ENCODE data around the gene SGPP2.
"Not testable (repeated sequence)": the region's sequence is repeated elsewhere in the genome, so short reads cannot be mapped to it uniquely, and the experiment has no call there.

Gene SGPP2

GRCh38 chr2:222584589-222584988 lies 160.2 kb downstream of the SGPP2 start:
- DNase-seq = not testable (repeated sequence)

GRCh38 chr2:222591661-222592060 lies 167.3 kb downstream of the SGPP2 start:
- DNase-seq = no peak

- no peak for DNase-seq
These were observed 167.8 kb downstream of the SGPP2 start for GRCh38 chr2:222592176-222592575.

- no peak for DNase-seq
These were observed 170.3 kb downstream of the SGPP2 start for GRCh38 chr2:222594679-222595078.

- DNase-seq = no peak
These were observed 171.2 kb downstream of the SGPP2 start for GRCh38 chr2:222595581-222595980.

- DNase-seq = no peak
These were observed 174.3 kb downstream of the SGPP2 start for GRCh38 chr2:222598611-222599010.

- DNase-seq = no peak
These were observed 179.2 kb downstream of the SGPP2 start for GRCh38 chr2:222603501-222603900.

- no peak for DNase-seq
These were observed 180.6 kb downstream of the SGPP2 start for GRCh38 chr2:222604749-222605515.

- no peak for DNase-seq
These were observed 182.0 kb downstream of the SGPP2 start for GRCh38 chr2:222606306-222606705.

GRCh38 chr2:222608081-222608480 lies 183.7 kb downstream of the SGPP2 start:
- DNase-seq = no peak

- DNase-seq = no peak
These were observed 185.0 kb downstream of the SGPP2 start for GRCh38 chr2:222609381-222609780.

Measured in activated CD4-positive, CD25-positive, alpha-beta regulatory T cell treated with anti-CD3 and anti-CD28 coated beads, Interleukin-2, amount 50 U/mL, for 72 hours (primary cell).